CD4-positive, alpha-beta T cell treated with Interleukin-21 for 1 hour (primary cell): ENCODE measurements around the gene BCL2A1.
A peak's percentile ranks its signal among the peaks of the same experiment; 100 is the strongest.
"Not testable (repeated sequence)": the region's sequence is repeated elsewhere in the genome, so short reads cannot be mapped to it uniquely, and the experiment has no call there.

Source experiments
- DNase-seq: peaks from one replicate; pipeline ENCODE4 v3.0.0-alpha.2; 2020

Gene BCL2A1

DNA sequence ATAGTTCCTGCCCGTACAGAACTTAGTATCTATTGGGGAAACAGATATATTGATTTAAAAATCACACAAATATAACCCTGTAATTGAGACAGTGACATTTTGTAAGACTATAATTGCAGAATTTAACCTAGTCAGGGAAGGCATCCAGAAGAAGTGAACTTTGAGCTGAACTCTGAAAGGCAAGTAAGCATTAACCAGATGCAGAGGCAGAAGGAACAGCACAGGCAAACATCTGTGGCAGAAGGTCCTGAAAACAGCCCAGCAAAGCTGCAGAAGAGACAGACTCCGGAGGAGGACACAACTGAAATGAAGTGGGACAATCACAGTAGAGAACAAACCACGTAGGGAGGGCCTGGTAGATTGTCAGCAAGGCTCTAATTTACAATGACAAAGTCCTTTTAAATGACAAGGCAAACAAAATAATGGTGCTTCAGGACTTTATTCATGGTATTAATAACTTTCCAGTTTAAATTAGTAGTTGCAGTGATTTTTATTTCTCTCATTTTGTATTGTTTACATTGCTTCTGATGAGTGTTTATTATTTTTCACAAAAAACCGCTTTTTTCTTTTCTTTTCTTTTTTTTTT, 14.5 kb downstream of the BCL2A1 start:
- DNase-seq: no peak

GRCh38 chr15:79954661-79955060, 16.3 kb downstream of the BCL2A1 start:
- no peak for DNase-seq

DNA sequence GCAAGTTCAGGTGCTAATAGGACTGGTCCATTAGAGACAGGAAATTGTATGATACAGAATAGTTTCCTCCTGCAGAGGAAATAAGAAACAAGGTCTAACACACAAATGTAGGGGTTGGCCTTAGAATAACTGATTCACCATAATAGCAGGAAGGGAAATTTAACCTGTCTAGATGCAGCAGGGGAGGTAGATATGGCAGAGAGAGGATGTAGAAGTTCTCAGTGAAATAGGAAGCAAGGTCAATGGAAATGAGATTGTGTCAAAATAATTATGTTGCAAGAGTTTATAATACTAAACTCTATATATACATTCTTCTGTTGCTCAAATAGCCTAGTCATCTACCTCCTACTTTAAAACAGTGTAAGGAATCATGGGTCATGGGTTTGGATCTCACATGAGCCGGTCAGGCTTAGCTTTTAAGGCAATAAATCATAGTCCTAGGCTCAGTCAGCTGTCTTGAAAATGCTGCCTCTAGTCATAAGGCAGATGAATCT, 17.0 kb downstream of the BCL2A1 start:
- DNase-seq: no peak

DNA sequence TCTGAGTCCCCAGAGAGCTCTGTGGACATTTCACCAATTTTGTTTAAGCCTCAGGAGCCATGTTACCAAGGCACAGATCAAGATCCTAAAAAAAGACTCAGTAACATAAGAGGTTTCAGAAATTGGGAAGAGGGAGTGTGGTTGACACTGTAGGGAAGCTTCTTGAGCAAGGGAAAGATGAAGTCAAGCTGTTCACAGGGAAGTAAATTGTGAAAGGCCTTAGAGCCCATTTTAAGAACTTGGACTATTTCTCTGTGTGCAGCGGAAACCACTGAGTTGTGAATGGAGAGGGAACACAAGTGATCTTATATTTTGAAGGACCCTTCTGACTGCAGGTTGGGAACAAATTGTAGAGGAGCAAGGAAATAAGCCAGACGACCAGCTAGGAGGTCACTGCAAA, 18.7 kb downstream of the BCL2A1 start:
- no peak for DNase-seq

GRCh38 chr15:79950247-79950646, 20.7 kb downstream of the BCL2A1 start:
- DNase-seq: no peak

GRCh38 chr15:79948761-79949160, 22.2 kb downstream of the BCL2A1 start:
- DNase-seq: no peak

DNA sequence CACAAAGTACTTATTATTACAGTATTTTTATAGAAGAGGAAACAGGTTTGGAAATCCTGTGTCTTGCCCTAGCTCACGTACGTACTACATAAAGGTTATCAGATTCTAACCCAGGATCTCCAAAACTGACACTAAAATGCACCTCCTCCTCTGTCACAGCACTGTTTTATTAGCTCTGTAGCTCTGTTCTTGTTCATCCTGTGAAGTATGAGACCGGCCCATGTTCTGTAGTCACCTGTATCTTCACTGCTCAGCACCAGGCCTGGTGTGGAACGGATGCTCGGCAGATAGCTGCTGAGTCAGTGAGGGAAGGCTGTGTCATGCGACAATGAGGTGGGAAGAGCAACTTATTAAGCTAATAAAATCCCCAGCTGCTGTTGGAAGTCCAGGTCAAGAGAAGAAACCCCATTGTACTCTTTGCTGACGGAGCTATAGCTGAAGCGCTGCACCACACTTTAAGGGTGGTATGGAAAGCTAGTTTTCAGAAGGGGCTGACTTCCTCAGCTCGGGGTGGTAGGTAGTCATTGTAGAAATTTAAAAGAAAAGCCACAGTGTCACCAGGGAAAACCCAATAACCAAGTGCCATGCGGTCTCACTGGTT, 22.8 kb downstream of the BCL2A1 start:
- no peak for DNase-seq

DNA sequence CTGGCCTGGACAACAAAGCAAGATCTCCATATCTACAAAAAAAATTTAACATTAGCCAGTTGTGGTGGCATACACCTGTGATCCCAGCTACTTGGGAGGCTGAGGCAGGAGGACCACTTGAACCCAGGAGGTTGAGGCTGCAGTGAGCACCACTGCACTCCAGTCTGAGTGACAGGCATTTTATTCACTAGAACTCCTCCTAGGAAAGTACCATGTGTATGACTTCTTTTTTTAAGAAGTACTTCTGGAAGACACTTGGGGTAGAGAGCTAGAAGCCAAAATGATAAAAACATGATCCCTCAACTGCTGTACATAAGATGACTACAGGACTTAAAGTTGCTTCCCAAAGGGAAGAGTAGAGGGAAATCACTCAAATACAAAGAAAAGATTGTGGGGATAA, 24.0 kb downstream of the BCL2A1 start:
- no peak for DNase-seq

- no peak for DNase-seq
Measured at GRCh38 chr15:79944622-79945021, 26.4 kb downstream of the BCL2A1 start.

DNA sequence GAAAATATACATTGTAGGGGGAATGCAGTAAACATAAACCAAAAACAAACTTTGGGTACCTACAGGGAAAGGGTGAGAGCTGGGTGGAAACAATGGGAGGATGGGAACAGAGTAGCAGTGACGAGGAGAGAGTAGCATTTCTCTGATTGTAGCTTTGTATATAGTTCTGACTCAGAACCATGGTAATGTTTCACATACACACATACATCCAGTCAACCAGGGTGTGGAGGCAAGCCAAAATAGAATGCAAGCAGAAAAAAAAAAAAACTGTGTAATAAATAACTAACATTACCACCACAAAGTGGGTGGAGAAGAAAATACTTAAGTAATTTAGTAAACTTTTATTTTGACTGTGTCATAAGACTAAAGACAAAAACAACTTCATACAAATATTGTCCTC, 27.2 kb downstream of the BCL2A1 start:
- no peak for DNase-seq

- DNase-seq: no peak
Measured at GRCh38 chr15:79942741-79943481, 28.1 kb downstream of the BCL2A1 start.

GRCh38 chr15:79939399-79939798, 31.6 kb downstream of the BCL2A1 start:
- no peak for DNase-seq

GRCh38 chr15:79938143-79938542, 32.9 kb downstream of the BCL2A1 start:
- no peak for DNase-seq

DNA sequence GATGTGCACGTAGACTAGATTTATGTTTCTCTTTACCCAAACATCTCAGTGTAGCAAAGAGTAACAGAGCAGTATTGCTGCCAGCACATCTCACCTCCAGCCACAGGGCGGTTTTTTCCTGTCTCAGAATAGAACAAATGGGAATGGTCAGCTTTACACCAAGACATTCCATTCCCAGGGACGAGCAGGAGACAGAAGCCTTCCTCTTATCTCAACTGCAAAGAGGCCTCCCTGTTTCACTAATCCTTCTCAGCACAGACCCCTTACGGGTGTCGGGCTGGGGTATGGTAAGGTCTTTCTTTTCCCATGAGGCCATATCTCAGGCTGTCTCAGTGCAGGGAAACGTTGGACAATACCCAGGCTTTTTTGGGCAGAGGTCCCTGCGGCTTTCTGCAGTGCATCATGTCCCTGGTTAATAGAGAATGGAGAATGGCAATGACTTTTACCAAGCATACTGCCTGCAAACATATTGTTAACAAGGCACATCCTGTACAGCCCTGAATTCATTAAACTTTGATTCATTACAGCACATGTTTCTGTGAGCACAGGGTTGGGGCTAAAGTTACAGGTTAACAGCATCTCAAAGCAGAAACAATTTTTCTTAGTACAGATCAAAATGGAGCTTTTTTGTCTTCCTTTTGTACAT, 35.3 kb downstream of the BCL2A1 start:
- DNase-seq: not testable (repeated sequence)

- no peak for DNase-seq
Measured at GRCh38 chr15:79933231-79933630, 37.8 kb downstream of the BCL2A1 start.

DNA sequence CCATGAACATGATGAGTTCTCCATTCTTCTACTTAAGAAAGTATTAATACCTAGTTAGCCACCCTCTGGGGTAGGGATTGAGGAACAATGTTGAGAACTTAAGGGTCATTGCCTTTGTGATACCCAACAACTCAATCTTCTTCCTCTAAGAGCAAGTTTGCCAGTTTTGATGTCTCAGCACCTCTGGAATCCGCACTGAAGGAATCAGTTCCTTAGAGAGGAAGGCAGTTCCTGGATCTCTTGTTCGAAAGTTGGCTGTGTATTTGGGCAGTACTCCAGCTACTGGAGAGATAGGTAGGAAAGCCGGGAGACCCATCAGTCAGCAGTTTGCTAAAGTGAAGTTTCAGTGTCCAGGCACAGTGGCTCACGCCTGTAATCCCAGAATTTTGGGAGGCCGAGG, 38.5 kb downstream of the BCL2A1 start:
- no peak for DNase-seq

GRCh38 chr15:79930516-79930915, 40.5 kb downstream of the BCL2A1 start:
- no peak for DNase-seq

- no peak for DNase-seq
Measured at GRCh38 chr15:79929412-79929811, 41.6 kb downstream of the BCL2A1 start.

- DNase-seq: not testable (repeated sequence)
Measured at GRCh38 chr15:79926116-79926515, 44.9 kb downstream of the BCL2A1 start.

- no peak for DNase-seq
Measured at GRCh38 chr15:79924379-79924778, 46.6 kb downstream of the BCL2A1 start.

DNA sequence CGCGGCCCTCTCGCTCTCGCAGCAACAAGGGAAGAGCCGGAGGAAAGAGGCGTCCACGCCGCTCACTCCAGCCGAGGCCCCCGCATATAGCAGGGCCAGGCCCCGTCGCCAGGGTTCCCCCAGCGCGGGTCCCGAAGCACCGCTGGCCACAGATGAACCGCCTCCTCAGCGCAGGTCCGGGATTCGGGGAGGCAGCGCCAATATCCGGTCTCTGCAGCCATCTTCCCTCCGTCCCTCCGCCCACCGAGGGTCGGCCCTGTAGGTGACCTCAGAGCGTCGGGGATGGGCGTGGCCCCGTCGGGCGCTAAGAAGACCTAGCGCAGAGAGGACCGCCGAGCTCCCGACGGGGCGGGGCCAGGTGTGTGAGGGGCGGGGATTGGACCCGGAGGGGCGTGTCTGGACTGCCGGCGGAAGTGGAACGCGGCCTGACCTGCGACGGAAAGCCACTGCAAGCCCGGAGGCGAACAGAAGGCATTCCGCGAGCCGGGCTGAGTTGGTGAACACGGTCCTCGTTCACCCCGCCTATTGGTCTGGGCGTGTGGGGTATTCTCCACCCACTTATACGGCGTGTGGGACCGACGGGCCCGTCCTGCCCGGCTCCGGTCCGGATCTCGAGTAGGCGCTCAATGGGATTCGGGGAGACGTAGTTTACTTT, 47.4 kb downstream of the BCL2A1 start:
- peak; percentile 99 for DNase-seq

GRCh38 chr15:79923079-79923514, 47.9 kb downstream of the BCL2A1 start:
- DNase-seq: peak; percentile 77

- no peak for DNase-seq
Measured at GRCh38 chr15:79922512-79923078, 48.4 kb downstream of the BCL2A1 start.
